Pulmonary artery endothelial cell (primary cell): ENCODE data around the gene RAD51B. TPM values are rescaled to one million over a fixed set of nuclear protein-coding genes. Genes with fewer than 3 reads are reported as not detected.
"Not testable (repeated sequence)": the region's sequence is repeated elsewhere in the genome, so short reads cannot be mapped to it uniquely, and the experiment has no call there.

Source experiments
- DNase-seq: peaks from one replicate; pipeline ENCODE4 v3.0.0-alpha.2; 2011; ENCODE audit warnings: low read depth, low spot score
- total RNA-seq: library from RNA; depleted of rRNA; stranded (reverse); fragments of >200 nt; gene quantifications from 2 replicates; pipeline ENCODE4 v1.2.3, GENCODE V29; 2014

Gene RAD51B
- total RNA-seq, 1 donor from 2014 or later, result 9.8 TPM

DNA sequence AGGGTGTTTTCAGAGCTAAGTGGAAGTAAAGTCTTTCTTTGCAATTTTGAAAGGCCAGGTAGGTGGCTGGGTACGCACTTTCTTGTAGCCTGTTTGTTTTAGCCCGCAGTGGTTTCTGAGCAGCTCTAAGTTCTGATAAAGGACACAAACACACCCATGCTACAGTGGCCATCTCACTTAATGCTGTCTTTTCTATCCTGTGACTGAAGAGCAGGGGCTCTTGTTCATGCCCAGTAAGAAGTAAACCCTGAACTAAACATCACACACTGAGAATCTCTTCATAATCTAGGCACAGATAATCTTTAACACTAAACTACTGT lies 427.2 kb downstream of the RAD51B start:
- no peak for DNase-seq

GRCh38 chr14:68247274-68247673 lies 427.7 kb downstream of the RAD51B start:
- no peak for DNase-seq

DNA sequence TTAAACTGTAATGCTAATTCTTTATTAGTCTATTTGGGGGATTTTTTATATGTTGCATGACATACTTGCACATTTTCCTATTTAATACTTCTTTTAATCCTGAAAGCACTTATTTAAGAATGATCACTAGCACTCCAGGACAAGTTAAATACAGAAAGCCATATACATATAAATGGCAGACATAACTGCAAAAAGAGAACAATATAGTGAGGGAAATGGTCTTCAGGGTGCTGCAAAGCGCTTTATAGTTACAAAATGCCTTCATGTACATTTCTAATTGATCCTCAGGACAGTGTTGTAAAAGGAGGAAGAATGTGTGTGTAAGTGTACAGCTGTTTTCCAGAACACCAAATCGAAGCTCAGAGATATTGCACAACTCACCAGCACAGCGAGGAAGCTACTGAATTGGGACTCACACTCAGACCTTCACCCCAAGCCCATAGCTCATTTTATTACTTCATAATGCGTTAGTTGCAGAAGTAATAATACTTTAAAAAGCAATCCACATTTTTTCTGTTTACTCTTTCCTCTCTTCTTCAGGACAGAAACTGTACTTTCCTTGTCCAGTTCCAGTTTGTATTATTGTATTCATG lies 428.2 kb downstream of the RAD51B start:
- DNase-seq, result no peak

GRCh38 chr14:68248481-68249255 lies 429.1 kb downstream of the RAD51B start:
- DNase-seq, result peak; percentile 51

- DNase-seq, result no peak
These were observed 430.3 kb downstream of the RAD51B start for GRCh38 chr14:68249661-68250451.

DNA sequence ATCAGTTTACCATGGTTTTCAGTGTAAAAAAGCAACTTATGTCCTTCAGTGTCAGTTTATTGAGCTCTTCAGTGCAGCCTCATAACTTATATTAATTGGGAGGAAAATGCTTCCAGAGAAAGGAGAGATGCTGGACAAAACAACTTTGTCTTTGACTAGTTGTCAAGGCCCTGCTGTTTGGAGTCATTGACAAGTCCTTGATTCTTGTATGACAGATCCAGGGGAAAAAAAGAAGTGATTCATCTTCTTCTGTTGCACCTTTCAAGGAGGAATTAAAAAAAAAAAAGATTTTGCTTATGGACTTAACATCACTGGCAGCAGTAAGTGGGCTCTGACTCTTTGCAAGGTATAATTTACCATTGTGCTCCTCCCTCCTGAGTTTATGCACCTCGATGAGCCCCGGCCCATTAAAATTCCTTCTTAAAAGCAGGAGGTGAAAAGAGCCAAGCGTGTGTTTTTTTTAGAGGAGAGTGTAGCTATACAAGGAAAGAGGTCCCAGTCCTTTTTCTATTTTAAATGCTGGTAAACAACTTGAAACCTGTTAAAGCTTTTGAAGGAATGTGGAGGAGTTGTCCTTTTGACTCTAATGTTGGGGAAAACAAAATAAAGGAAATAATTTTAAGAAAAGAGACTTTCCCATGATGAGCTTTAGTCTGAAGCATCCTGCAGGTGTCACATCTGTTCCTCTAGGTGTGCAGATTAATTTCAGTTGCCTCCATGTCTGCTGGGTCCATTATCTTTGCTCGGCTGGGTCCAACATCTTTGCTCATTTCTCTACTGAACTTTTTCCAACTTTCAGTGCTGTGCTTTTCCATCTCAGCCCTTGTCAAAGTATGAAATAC lies 431.6 kb downstream of the RAD51B start:
- no peak for DNase-seq

DNA sequence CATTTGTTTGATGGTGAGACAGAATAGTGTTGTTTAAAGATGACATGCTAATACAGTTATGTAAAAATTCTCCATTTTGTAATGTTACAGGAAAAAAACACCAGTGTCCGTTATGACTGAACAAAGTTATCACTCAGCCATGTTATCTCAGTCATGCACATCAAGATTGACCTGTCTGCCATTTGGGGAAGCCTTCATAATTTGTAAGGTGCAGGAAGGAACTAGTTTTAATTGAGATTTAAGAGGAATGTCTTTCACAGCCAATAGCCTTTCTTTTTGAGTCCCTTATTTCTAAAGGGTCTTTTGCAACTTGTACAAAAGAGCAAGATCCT lies 432.2 kb downstream of the RAD51B start:
- no peak for DNase-seq

DNA sequence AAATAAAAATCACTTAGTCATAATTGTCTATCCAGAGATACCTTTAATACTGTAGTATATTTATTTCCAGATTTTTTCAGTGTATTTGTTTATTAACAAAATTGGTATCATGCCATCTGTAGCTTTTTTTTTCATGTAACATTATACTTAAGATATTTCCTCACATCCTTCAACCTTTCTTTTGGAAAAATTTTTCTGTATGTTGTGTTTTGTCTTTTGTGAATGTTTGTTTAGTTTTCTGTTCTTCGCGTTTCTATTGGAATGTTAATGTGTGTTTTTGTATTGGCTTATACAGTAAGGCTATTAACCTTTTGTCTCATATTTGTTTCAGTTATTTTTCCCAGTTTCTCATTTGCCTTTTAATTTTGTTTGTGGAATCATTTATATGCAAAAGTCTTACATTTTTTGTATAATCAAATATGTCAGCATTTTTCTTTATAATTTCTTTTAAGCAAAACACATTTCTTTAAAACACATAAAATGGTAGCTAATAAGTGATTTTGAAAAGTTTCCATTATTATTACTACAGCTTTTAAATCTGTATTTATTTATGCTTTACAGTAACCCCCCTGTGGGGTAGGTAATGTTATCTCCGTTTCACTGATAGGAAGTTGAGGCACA lies 433.7 kb downstream of the RAD51B start:
- DNase-seq, result no peak

- DNase-seq, result no peak
These were observed 434.4 kb downstream of the RAD51B start for GRCh38 chr14:68253878-68254528.

DNA sequence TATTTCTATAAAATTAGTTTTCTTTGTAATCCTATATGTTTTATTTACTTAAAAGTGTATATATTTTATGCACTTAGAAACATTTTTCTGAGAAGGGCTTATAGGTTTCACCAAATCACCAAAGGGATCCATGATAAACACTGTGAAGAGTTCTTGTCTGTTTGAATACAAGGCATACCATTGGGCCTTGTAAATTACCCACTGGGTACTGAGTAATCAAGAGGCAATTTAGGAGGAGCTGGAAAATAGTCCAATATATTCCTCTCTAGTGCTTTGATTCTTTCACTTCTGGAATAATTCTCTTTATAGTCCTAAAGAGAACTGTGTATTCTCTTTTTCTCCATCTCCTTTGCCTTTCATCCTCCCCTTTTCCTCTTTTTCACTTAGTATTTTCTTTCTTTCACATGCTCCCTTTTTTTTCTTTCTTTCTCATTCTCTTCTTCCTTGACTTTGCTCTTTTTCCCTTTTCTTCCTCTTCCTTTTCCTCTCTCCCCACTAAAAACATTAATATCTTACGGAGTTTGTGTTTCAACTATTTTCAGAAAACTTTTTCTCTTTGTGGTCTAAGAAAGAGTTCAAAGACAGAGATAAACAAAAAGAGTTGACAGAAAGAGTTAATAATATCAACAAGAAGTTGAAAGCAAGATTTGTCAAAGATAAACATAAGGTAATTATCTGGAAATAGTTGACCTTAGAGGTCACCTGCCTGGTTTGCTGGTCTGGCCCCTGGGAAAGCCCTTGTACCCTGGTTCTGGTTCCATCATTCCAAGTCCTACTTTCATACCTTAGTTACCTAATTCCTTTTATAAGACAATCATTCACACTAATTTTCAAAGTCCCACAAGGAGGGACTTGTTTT lies 435.3 kb downstream of the RAD51B start:
- no peak for DNase-seq

DNA sequence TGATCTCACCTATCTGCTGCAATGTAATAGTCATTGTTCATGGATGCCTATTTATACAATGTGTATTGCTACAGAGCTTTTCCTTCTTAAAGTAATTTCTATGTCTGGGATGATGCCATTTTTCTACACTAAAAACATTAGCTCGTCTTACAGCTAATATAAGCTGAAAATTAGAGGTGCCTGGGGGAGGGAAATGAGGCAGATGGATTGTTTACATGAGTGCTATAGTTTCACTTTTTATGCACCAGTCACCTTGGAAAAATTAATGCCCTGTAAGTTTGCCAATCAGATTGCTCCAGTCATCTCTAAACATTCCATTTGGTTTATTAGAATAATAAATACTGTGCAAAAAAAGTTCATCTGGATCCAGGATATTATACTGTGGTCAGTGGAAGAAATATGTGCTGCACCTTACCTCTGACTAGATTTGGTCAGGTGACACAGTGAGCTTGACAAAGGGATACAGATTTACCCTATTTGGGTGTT lies 436.2 kb downstream of the RAD51B start:
- DNase-seq, result no peak

DNA sequence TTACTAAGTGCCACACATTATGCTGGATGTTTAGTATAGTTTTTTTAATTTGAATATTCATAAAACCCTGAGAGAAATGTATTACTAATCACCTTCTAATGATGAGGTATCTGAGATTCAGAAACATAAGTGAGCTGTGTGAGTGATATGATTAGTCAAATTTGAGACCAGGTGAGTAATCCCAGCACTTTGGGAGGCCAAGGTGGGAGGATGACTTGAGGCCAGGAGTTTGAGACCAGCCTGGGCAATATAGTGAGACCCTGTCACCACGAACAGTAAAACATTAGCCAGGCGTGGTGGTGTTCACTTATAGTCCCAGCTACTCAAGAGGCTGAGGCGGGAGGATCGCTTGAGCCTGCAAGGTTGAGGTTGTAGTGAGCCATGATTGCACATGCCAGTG lies 438.4 kb downstream of the RAD51B start:
- no peak for DNase-seq

DNA sequence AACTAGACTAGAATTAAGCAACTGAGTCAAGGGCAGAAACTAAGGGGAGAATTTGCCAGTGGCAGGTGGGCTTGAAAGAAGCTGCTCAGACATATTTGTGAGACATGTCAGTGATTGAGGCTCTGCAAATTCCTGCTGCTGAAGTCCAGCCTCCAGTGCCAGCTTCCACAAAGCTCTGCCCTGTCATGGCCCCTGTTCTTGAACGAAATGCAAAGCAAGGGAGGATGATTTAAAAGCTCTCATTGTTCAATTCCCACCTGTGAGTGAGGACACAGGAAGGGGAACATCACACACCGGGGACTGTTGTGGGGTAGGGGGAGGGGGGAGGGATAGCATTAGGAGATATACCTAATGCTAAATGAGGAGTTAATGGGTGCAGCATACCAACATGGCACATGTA lies 439.4 kb downstream of the RAD51B start:
- DNase-seq, result not testable (repeated sequence)

DNA sequence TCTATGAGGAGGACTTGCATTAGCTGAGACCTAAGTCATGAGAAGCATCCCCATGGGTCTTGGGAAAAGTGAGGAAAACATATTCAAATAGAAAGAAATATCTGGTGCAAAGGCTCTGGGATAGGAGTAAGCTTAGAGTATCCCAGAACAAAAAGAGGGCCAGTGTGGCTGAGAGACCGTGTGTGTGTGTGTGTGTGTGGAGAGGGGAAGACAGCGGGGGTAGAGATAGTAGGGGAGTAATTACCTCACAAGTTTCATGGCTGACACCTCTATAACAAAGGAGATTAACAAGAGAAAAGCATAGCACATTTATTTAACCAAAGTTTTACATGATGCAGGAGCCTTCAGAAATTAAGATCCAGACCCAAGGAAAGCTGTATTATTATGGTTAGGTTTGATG lies 440.5 kb downstream of the RAD51B start:
- DNase-seq, result no peak

DNA sequence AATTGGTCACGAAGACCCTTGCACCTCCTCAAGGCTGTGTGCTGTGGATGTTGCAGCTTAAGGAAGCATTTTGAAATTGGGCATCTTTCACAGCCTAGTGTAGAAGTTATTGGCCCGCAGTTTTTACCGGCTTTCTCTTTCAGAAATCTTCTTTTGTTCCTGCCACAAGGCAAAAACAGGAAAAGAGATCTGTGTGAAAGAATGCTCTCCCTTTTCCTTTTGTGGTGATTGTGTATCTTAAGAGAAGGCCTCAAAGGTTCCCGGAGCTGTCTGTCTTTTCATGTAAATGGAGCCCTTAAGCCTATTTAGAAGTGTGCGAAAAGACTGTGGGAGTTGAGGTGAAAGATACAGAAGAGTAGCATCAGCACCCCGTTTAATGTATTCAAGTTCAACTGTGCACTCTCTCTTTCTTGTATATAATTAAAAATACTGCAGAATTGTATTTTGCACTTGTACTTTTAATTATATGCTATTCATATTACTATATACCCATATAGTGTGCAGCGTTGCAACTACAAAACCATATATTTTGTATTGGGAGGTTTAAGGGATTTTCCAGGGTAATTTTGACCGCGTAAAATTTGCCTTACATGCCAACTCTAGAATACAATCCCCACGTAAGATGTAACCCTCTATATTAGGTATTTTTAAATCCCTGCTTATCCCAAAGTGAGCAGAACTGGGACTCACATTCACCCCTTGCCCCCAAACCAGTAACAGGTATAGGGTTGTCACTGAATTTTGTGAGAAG lies 441.7 kb downstream of the RAD51B start:
- DNase-seq, result no peak

- DNase-seq, result no peak
These were observed 443.0 kb downstream of the RAD51B start for GRCh38 chr14:68262567-68262966.

GRCh38 chr14:68263563-68264259 lies 444.1 kb downstream of the RAD51B start:
- DNase-seq, result no peak

GRCh38 chr14:68264260-68264569 lies 444.6 kb downstream of the RAD51B start:
- DNase-seq, result no peak

DNA sequence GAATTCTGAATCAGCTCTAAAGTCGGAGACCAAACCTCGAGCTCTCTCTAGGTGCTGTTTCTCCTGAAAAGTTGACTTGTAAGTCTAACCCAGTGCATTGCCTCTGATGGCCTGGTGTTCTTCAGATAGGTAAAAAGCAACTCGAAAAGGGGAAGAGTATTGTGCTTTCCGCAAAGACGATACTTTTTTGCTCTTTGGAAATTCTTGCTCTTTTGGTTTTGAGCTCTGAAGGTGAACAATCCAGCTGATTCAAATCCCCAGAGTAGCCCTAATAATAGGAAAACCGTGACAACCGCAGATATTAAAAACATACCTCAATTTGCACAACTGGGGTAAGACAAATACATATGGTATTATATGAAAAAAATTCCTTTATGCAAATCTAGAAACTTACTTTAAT lies 447.4 kb downstream of the RAD51B start:
- DNase-seq, result no peak
